H9 (cell line): ENCODE measurements around the gene LORICRIN. TPM values are rescaled to one million over a fixed set of nuclear protein-coding genes. Genes with fewer than 3 reads are reported as not detected.

Source experiments
- DNase-seq: peaks from one replicate; pipeline ENCODE4 v3.0.0-alpha.2; 2017
- H2AFZ ChIP-seq: one replicate; pipeline ENCODE4 v1.6.1; 2013; ENCODE audit warnings: mild to moderate bottlenecking, low read length, control low read depth, moderate library complexity
- H2AK5ac ChIP-seq: 2 replicates; pipeline ENCODE4 v1.6.1; 2013; ENCODE audit warnings: low read length, control low read depth, mixed read lengths; ENCODE audit not compliant: insufficient read length
- H2BK120ac ChIP-seq: one replicate; pipeline ENCODE4 v1.6.1; 2013; ENCODE audit warnings: low read depth, mild to moderate bottlenecking, low read length, control low read depth, inconsistent platforms; ENCODE audit not compliant: poor library complexity, severe bottlenecking
- H2BK12ac ChIP-seq: 2 replicates; pipeline ENCODE4 v1.6.1; 2013; ENCODE audit warnings: low read length, control low read depth, mixed read lengths, low read depth; ENCODE audit not compliant: insufficient read length
- H2BK15ac ChIP-seq: 2 replicates; pipeline ENCODE4 v1.6.1; 2013; ENCODE audit warnings: low read depth, low read length, control low read depth
- H2BK20ac ChIP-seq: one replicate; pipeline ENCODE4 v1.6.1; 2013; ENCODE audit warnings: low read depth, mild to moderate bottlenecking, low read length, control low read depth, inconsistent platforms; ENCODE audit not compliant: poor library complexity, severe bottlenecking
- H2BK5ac ChIP-seq: 2 replicates; pipeline ENCODE4 v1.6.1; 2013; ENCODE audit warnings: low read length, control low read depth, mixed read lengths; ENCODE audit not compliant: insufficient read length
- H3K14ac ChIP-seq: 2 replicates; pipeline ENCODE4 v1.6.1; 2013; ENCODE audit warnings: low read length, control low read depth; ENCODE audit not compliant: insufficient read depth
- H3K18ac ChIP-seq: 2 replicates; pipeline ENCODE4 v1.6.1; 2013; ENCODE audit warnings: low read depth, mild to moderate bottlenecking, mixed read lengths, low read length, control low read depth; ENCODE audit not compliant: insufficient read length
- H3K23ac ChIP-seq: 2 replicates; pipeline ENCODE4 v1.6.1; 2013; ENCODE audit warnings: low read length, control low read depth, mixed read lengths, low read depth; ENCODE audit not compliant: insufficient read length
- H3K23me2 ChIP-seq: 2 replicates; pipeline ENCODE4 v1.6.1; 2013; ENCODE audit warnings: low read depth, mild to moderate bottlenecking, mixed read lengths, low read length, control low read depth; ENCODE audit not compliant: insufficient read length, poor library complexity, severe bottlenecking
- H3K27ac ChIP-seq: 2 replicates; pipeline ENCODE4 v1.5.1; 2013; ENCODE audit warnings: low read length, control low read depth, mixed read lengths, low read depth; ENCODE audit not compliant: insufficient read length
- H3K27me3 ChIP-seq: 2 replicates; pipeline ENCODE4 v1.6.1; 2013; ENCODE audit warnings: low read length, control low read depth, inconsistent platforms; ENCODE audit not compliant: insufficient read depth
- H3K4ac ChIP-seq: 2 replicates; pipeline ENCODE4 v1.6.1; 2013; ENCODE audit warnings: low read depth, mild to moderate bottlenecking, control low read depth, inconsistent platforms, low read length, moderate library complexity
- H3K4me1 ChIP-seq: 2 replicates; pipeline ENCODE4 v1.6.1; 2013; ENCODE audit warnings: low read length, control low read depth, inconsistent platforms; ENCODE audit not compliant: insufficient read depth
- H3K4me2 ChIP-seq: 2 replicates; pipeline ENCODE4 v1.6.1; 2013; ENCODE audit warnings: low read length, control low read depth, mixed read lengths; ENCODE audit not compliant: insufficient read length, insufficient read depth
- H3K56ac ChIP-seq: 2 replicates; pipeline ENCODE4 v1.6.1; 2013; ENCODE audit warnings: low read depth, mild to moderate bottlenecking, mixed read lengths, low read length, control low read depth; ENCODE audit not compliant: insufficient read length
- H3K79me1 ChIP-seq: 2 replicates; pipeline ENCODE4 v1.6.1; 2013; ENCODE audit warnings: low read depth, mild to moderate bottlenecking, moderate library complexity, low read length, control low read depth, inconsistent platforms; ENCODE audit not compliant: insufficient read depth, poor library complexity, severe bottlenecking
- H3K79me2 ChIP-seq: 2 replicates; pipeline ENCODE4 v1.6.1; 2013; ENCODE audit warnings: low read length, control low read depth, inconsistent platforms; ENCODE audit not compliant: insufficient read depth
- H3K9ac ChIP-seq: 2 replicates; pipeline ENCODE4 v1.6.1; 2013; ENCODE audit warnings: low read length, control low read depth, mixed read lengths; ENCODE audit not compliant: insufficient read length; ENCODE audit errors: extremely low read depth
- H3K9me3 ChIP-seq: one replicate; pipeline ENCODE4 v1.6.1; 2013; ENCODE audit warnings: low read depth, low read length, inconsistent platforms; ENCODE audit not compliant: control insufficient read depth
- H3T11ph ChIP-seq: one replicate; pipeline ENCODE4 v1.6.1; 2013; ENCODE audit warnings: mild to moderate bottlenecking, low read length, control low read depth, inconsistent platforms
- H4K20me1 ChIP-seq: one replicate; pipeline ENCODE4 v1.6.1; 2013; ENCODE audit not compliant: control insufficient read depth, insufficient read length, insufficient read depth
- H4K5ac ChIP-seq: 2 replicates; pipeline ENCODE4 v1.6.1; 2013; ENCODE audit warnings: low read depth, mild to moderate bottlenecking, mixed read lengths, low read length, control low read depth; ENCODE audit not compliant: insufficient read length
- H4K8ac ChIP-seq: replicated peaks from 2 replicates; pipeline ENCODE4 v1.6.1; 2013; ENCODE audit warnings: low read length, control low read depth, mixed read lengths, low read depth; ENCODE audit not compliant: insufficient read length
- H4K91ac ChIP-seq: 2 replicates; pipeline ENCODE4 v1.6.1; 2013; ENCODE audit warnings: low read depth, mild to moderate bottlenecking, moderate library complexity, mixed read lengths, low read length, control low read depth; ENCODE audit not compliant: insufficient read length
- H3K27ac Mint-ChIP-seq, 3 experiments: 2 replicates in 2 of 3; 3 replicates in 1 of 3; pipeline ENCODE4 v1.8.0; 2020 to 2021; ENCODE audit warnings: mixed read lengths in 3 of 3, mild to moderate bottlenecking in 1 of 3, moderate library complexity in 1 of 3
- H3K27me3 Mint-ChIP-seq: 2 replicates; pipeline ENCODE4 v1.8.0; 2021; ENCODE audit warnings: low read depth, mild to moderate bottlenecking, moderate library complexity, mixed read lengths
- H3K36me3 Mint-ChIP-seq, 3 experiments: 2 replicates in 2 of 3; 3 replicates in 1 of 3; pipeline ENCODE4 v1.8.0; 2020 to 2021; ENCODE audit warnings: low read depth in 3 of 3, mixed read lengths in 3 of 3; ENCODE audit not compliant: insufficient read depth in 1 of 3
- H3K4me1 Mint-ChIP-seq, 2 experiments: 2 replicates each; pipeline ENCODE4 v1.8.0; 2020; ENCODE audit warnings: mixed read lengths in 2 of 2
- H3K4me3 Mint-ChIP-seq, 2 experiments: 2 replicates in 1 of 2; 3 replicates in 1 of 2; pipeline ENCODE4 v1.8.0; 2020 to 2021; ENCODE audit warnings: mild to moderate bottlenecking in 2 of 2, mixed read lengths in 2 of 2, moderate library complexity in 1 of 2
- H3K9me3 Mint-ChIP-seq, 2 experiments: 2 replicates in 1 of 2; 3 replicates in 1 of 2; pipeline ENCODE4 v1.8.0; 2020; ENCODE audit warnings: mild to moderate bottlenecking in 2 of 2, mixed read lengths in 2 of 2, moderate library complexity in 1 of 2
- CTCF ChIP-seq: fragments of 200-600 bp; sonication (generic); conservative IDR thresholded peaks from 3 replicates; pipeline ENCODE4 v1.8.0; 2021; ENCODE audit warnings: antibody characterized with exemption, mild to moderate bottlenecking
- WGBS: extraction: QIAGEN DNeasy Blood & Tissue Kit; methylation state at CpG from one replicate; pipeline ENCODE4 v1.1.7; 2013; ENCODE audit warnings: missing lambda C conversion rate, low lambda C conversion rate, mixed read lengths; ENCODE audit not compliant: insufficient read length; ENCODE audit errors: extremely low coverage; 5-methylcytosine and 5-hydroxymethylcytosine counted together
- total RNA-seq: library from RNA; stranded (reverse); gene quantifications from 2 replicates; pipeline ENCODE4 v1.2.1, GENCODE V29; 2021

LORICRIN gene
- total RNA-seq, 1 experiment from 2014 or later, result not detected

GRCh38 chr1:153277852-153278251 lies 18.4 kb downstream of the LORICRIN start:
- no peaks in the 10 kb centered on the region; a peak in 1 of 5 replicates for H3K9me3 Mint-ChIP-seq
- Histone ChIP-seq H3K4ac (no peak overlapping the region), H3K4me2 (no peak overlapping the region), H3K79me2 (no peaks in the 10 kb centered on the region), H2BK120ac (no peak overlapping the region), H2AFZ (no peak overlapping the region), H4K5ac (no peak overlapping the region), H3K56ac (no peak overlapping the region), H3K4me1 (no peaks in the 10 kb centered on the region), H3K23ac (no peak overlapping the region), H4K20me1 (no peaks in the 10 kb centered on the region), H3T11ph (no peak overlapping the region), H4K8ac (no peak overlapping the region), H3K27me3 (no peaks in the 10 kb centered on the region), H2AK5ac (no peak overlapping the region), H3K9me3 (no peaks in the 10 kb centered on the region), H3K18ac (no peak overlapping the region), H2BK20ac (no peak overlapping the region), H3K14ac (no peak overlapping the region), H4K91ac (no peak overlapping the region), H2BK12ac (no peak overlapping the region), H3K79me1 (no peaks in the 10 kb centered on the region), H3K27ac (no peak overlapping the region), H3K23me2 (no peaks in the 10 kb centered on the region), H3K9ac (no peak overlapping the region), H2BK5ac (no peak overlapping the region), H2BK15ac (no peak overlapping the region)
- peaks cover 11 to 12% of the 10 kb centered on the region in 2 experiments for H3K4me1 Mint-ChIP-seq
- no CpG with 5 or more reads among the region's 2 CpGs for WGBS
- no peaks in the 10 kb centered on the region for H3K36me3 Mint-ChIP-seq
- H3K27ac Mint-ChIP-seq, result no peak overlapping the region
- H3K4me3 Mint-ChIP-seq, result no peak overlapping the region
- TF ChIP-seq CTCF, result peak; percentile 89
- DNase-seq, result peak; percentile 61
- peaks cover 32% of the 10 kb centered on the region for H3K27me3 Mint-ChIP-seq
